Right cardiac atrium (tissue), 5 donors: Measurements from ENCODE around the gene TRIM46. TPM values are rescaled to one million over a fixed set of nuclear protein-coding genes. Genes with fewer than 3 reads are reported as not detected.
"Not testable (repeated sequence)": the region's sequence is repeated elsewhere in the genome, so short reads cannot be mapped to it uniquely, and the experiment has no call there.

ENCODE experiments used
- ATAC-seq, 2 donors: fragments of 200-7000 bp; cut with Tn5 transposase; one replicate each; pipeline versions ENCODE4 v1.8.0 to v1.9.1; 2020; ENCODE audit warnings: moderate library complexity in 2 of 2, mild to moderate bottlenecking in 1 of 2
- DNase-seq, 3 donors: peaks; one replicate each; pipeline ENCODE4 v3.0.0-alpha.2; 2020
- H3K27ac ChIP-seq: one replicate; pipeline ENCODE4 v1.5.1; 2013; ENCODE audit warnings: mild to moderate bottlenecking, low read length, control low read depth, moderate library complexity
- H3K27me3 ChIP-seq: one replicate; pipeline ENCODE4 v1.6.1; 2013; ENCODE audit not compliant: control insufficient read depth, insufficient read depth
- H3K4me1 ChIP-seq: one replicate; pipeline ENCODE4 v1.6.1; 2013; ENCODE audit warnings: low read length; ENCODE audit not compliant: control insufficient read depth, insufficient read depth
- H3K4me3 ChIP-seq: one replicate; pipeline ENCODE4 v1.5.1; 2013; ENCODE audit warnings: low read length, control low read depth
- H3K9me3 ChIP-seq: one replicate; pipeline ENCODE4 v1.6.1; 2013; ENCODE audit warnings: low read length; ENCODE audit not compliant: control insufficient read depth
- WGBS: extraction: QIAGEN DNeasy Blood & Tissue Kit; methylation state at CpG from one replicate; pipeline ENCODE4 v1.1.7; 2013; 5-methylcytosine and 5-hydroxymethylcytosine counted together
- intact Hi-C, 4 donors: fragments of 100-400 bp; cut with DNase I; formaldehyde crosslinking; loops; one replicate each; pipeline versions ENCODE4 v1.11.0 to v1.14.0; 2022 to 2023
- polyA plus RNA-seq: library from polyadenylated mRNA; stranded (reverse); fragments of 200-250 nt; gene quantifications from one replicate; pipeline ENCODE4 v1.2.3, GENCODE V29; 2013
- total RNA-seq, 4 donors: library from RNA; stranded (reverse); fragmentation: NEBNext Ultra II Directional; extraction: Animal tissue kit (Norgen Biotek cat#: 25700); gene quantifications; one replicate each; pipeline ENCODE4 v1.2.1, GENCODE V29; 2021
- donor health status: healthy with polysubstance abuse.
- donor health status: DM: no; HTN: yes; CAD: no.
- donor health status: DM: no; HTN: no; CAD: no.
- donor health status: DM: no; HTN: yes; CAD: no; lungs with severe emphysema.
- donor health status: DM: yes; HTN: yes; CAD: no.

Gene TRIM46
- total and polyA plus RNA-seq, 5 donors: 0.17 to 0.37 (median 0.25) TPM

- intact Hi-C loops: no loop called here
- DNase-seq: no peak
- Histone ChIP-seq H3K27ac (no peak overlapping the region), H3K9me3 (no peaks in the 10 kb centered on the region), H3K4me3 (no peak overlapping the region), H3K4me1 (no peaks in the 10 kb centered on the region), H3K27me3 (no peaks in the 10 kb centered on the region)
- 85% methylated on average over 7 of the region's 7 CpGs for WGBS
- no peak for ATAC-seq
Observed at GRCh38 chr1:155182052-155182550, 8.5 kb downstream of the TRIM46 start.

GRCh38 chr1:155183775-155184221 is 10.1 kb downstream of the TRIM46 start:
- intact Hi-C loops: no loop called here
- Histone ChIP-seq H3K27ac (no peak overlapping the region), H3K4me3 (no peak overlapping the region), H3K4me1 (no peaks in the 10 kb centered on the region), H3K9me3 (no peaks in the 10 kb centered on the region), H3K27me3 (no peaks in the 10 kb centered on the region)
- 90% methylated on average over 20 of the region's 20 CpGs for WGBS
- ATAC-seq: no peak
- peak in 1 of 3 donors; percentile 31 for DNase-seq

DNA sequence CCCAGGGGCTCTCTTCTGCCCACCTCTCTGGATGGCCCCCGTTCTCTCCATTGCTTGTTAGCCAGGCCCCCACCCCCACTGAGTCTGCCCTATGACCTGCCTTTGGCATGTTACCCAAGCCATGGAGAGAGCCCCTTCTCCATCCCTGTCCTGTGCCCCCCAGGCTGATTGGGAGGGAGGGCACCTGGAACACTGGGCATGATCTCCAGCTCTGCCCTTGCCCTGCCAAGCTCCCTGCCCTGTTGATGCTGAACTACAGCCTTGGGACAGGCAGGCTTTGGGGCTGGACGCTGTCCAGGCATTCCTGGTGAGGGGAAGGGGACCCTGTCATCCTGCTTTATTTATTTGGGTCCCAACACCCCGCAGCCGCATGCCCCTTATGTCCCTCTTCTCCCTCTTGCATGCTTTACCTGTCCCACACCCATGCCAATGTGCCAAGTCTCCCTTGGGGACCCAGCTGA is 10.7 kb downstream of the TRIM46 start:
- H3K4me3 ChIP-seq: no peak overlapping the region
- H3K4me1 ChIP-seq: no peaks in the 10 kb centered on the region
- H3K9me3 ChIP-seq: no peaks in the 10 kb centered on the region
- DNase-seq (peak in 1 of 3 donors; percentile 32), ATAC-seq (peak in 1 of 2 donors; percentile 3)
- intact Hi-C loops: no loop called here
- WGBS: 94% methylated on average over 4 of the region's 4 CpGs
- H3K27ac ChIP-seq: no peak overlapping the region
- no peaks in the 10 kb centered on the region for H3K27me3 ChIP-seq

- Histone ChIP-seq H3K27ac (no peak overlapping the region), H3K4me3 (no peak overlapping the region), H3K4me1 (no peaks in the 10 kb centered on the region), H3K9me3 (no peaks in the 10 kb centered on the region), H3K27me3 (no peaks in the 10 kb centered on the region)
- WGBS: 50% methylated on average over 21 of the region's 21 CpGs
- intact Hi-C loops: no loop called here
- DNase-seq (peak in 2 of 3 donors; percentile 72), ATAC-seq (peak; percentile 47 to 69)
Observed at GRCh38 chr1:155184835-155185782, 11.5 kb downstream of the TRIM46 start.

DNA sequence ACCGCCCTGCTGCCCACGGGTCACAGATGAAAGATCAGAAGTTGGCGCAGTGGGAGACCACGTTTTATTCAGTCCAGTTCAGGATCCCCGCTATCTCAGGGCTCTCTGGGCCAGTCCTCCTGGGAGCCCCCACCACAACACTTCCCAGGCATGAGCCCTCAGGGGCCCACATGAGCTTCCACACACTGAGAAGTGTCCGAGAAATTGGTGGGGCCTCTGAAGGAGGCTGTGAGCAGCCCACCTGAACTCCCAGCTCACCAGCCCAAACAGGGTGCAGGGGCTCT is 12.1 kb downstream of the TRIM46 start:
- ATAC-seq (no peak), DNase-seq (peak in 1 of 3 donors; percentile 25)
- Histone ChIP-seq H3K9me3 (no peaks in the 10 kb centered on the region), H3K4me3 (no peak overlapping the region), H3K27me3 (no peaks in the 10 kb centered on the region), H3K27ac (no peak overlapping the region), H3K4me1 (no peaks in the 10 kb centered on the region)
- intact Hi-C loops: no loop called here
- 69% methylated on average over 6 of the region's 6 CpGs for WGBS

DNA sequence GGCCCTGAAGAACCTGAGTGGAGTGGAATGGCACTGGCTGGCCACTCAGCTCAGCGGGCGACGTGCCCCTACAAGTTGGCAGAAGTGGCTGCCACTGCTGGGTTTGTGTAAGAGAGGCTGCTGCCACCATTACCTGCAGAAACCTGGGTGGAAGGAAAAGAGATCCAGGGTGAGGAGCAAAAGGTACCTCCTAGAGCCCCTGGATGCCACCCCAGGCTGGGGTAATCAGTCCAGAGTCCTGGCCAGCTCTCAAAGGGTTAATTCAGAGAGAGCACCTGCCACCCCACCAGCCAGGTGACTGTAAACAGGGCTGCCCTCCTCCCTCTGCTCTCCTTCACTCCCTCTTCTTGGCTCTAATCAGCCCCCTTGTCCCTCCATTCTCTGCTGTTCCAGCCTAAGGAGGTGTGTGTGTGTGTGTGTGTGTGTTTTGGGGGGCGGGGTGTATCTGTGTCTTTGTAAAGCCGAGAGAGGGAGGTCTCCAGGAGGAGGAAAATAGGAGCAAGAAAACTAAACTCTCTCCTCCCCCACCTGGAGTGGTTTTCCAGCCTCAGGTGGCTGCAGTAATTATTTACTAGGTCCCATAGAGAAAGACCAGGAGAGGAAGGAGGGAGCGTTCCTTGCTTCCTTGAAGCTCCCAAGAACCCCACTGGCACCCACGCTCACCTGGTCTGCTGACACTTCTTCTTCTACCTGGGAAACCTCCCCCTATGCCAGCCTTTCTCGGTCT is 12.6 kb downstream of the TRIM46 start:
- Histone ChIP-seq H3K9me3 (no peaks in the 10 kb centered on the region), H3K27me3 (no peaks in the 10 kb centered on the region), H3K4me1 (no peaks in the 10 kb centered on the region), H3K27ac (no peak overlapping the region), H3K4me3 (no peak overlapping the region)
- intact Hi-C loops: no loop called here
- WGBS: 78% methylated on average over 8 of the region's 8 CpGs
- DNase-seq (peak in 2 of 3 donors; percentile 4 to 16), ATAC-seq (peak in 1 of 2 donors; percentile 2)

DNA sequence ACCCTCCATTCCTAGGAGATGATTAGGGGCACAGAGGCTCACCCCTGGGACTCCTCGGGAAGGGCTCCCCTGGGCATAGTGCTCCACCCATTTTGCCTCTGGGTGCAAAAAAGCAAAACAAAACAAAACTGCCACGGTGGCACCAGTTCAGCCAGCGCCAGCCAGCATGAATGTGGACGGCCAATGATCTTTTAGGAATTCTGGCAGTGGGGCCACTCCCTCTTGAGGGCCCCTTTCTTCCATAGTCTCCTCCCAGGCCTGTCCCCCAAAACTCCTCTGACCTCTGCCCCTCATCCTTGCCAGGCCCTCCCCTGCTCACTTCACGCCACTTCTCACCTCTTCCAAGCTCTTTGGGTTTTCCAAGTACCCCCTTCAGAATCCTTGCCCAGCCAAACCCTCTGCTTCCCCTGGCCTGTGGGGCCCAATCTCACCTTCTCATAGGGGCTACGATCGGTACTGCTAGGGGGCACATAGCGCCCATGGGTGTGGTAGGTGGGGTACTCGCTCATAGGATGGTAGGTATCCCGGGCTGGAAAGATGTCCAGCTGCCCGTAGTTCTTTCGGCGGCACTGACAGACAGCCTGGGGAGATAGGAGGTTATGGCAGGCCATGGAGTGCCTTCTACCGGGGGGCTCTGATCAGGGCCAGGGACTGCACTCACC is 13.3 kb downstream of the TRIM46 start:
- H3K27me3 ChIP-seq: no peaks in the 10 kb centered on the region
- no peak for DNase-seq
- H3K9me3 ChIP-seq: no peaks in the 10 kb centered on the region
- H3K4me3 ChIP-seq: no peak overlapping the region
- H3K27ac ChIP-seq: no peak overlapping the region
- intact Hi-C loops: no loop called here
- H3K4me1 ChIP-seq: no peaks in the 10 kb centered on the region
- no peak for ATAC-seq
- 74% methylated on average over 14 of the region's 14 CpGs for WGBS

DNA sequence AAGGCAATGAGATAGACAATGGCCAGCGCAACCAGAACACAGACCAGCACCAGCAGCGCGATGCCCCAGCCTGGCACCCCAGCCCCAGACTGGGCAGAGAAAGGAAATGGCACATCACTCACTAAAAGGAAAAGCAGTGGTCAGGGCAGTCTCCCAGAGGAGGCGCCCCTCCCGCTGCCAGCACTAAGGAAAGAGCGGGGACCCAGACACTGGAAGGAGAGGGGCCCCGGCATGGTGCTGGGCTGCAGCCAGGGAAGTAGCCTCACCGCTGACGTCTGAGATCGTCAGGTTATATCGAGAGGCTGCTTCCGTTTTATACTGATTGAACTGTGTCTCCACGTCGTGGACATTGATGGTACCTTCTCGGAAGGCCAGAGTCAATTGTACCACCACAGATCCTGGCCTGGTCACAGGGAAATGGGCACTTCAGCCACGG is 13.8 kb downstream of the TRIM46 start:
- intact Hi-C loops: no loop called here
- DNase-seq: peak; percentile 3 to 32 (median 28)
- H3K27me3 ChIP-seq: no peaks in the 10 kb centered on the region
- H3K9me3 ChIP-seq: no peaks in the 10 kb centered on the region
- H3K27ac ChIP-seq: no peak overlapping the region
- H3K4me1 ChIP-seq: no peaks in the 10 kb centered on the region
- ATAC-seq: peak in 1 of 2 donors; percentile 4
- no peak overlapping the region for H3K4me3 ChIP-seq
- WGBS: 77% methylated on average over 16 of the region's 16 CpGs

DNA sequence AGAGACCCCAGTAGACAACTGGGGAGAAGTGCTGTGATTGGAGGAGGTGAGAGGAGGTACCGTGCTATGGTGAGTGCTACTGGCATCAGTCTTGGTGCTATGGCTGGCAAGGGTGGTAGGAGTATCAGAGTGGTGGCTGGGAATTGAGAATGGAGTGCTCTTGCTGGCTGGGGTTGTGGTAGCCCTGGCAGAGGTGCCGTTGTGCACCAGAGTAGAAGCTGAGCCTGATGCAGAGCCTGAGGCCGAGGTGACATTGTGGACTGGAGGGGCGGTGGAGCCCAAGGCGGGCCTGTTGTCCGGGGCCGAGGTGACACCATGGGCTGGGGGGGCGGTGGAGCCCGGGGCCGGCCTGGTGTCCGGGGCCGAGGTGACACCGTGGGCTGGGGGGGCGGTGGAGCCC is 14.6 kb downstream of the TRIM46 start:
- Histone ChIP-seq H3K4me1 (no peaks in the 10 kb centered on the region), H3K27ac (no peak overlapping the region), H3K9me3 (no peaks in the 10 kb centered on the region), H3K27me3 (no peaks in the 10 kb centered on the region), H3K4me3 (no peak overlapping the region)
- intact Hi-C loops: no loop called here
- DNase-seq: peak; percentile 4 to 39 (median 30)
- 85% methylated on average over 14 of the region's 14 CpGs for WGBS
- no peak for ATAC-seq

DNA sequence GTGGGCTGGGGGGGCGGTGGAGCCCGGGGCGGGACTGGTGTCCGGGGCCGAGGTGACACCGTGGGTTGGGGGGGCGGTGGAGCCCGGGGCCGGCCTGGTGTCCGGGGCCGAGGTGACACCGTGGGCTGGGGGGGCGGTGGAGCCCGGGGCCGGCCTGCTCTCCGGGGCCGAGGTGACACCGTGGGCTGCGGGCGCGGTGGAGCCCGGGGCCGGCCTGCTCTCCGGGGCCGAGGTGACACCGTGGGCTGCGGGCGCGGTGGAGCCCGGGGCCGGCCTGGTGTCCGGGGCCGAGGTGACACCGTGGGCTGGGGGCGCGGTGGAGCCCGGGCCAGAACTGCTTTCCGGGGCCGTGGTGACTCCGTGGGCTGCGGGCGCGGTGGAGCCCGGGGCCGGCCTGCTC is 16.3 kb downstream of the TRIM46 start:
- H3K27me3 ChIP-seq, H3K9me3 ChIP-seq, H3K27ac ChIP-seq, intact Hi-C loops, ATAC-seq, H3K4me3 ChIP-seq, H3K4me1 ChIP-seq: not testable (repeated sequence)
- WGBS: 96% methylated on average over 25 of the region's 45 CpGs
- peak; percentile 9 to 69 (median 51) for DNase-seq
